SK-N-MC (cell line): ENCODE data around the gene TXLNG.

Experiments used
- EZH2 ChIP-seq: fragments of 200-600 bp; sonication (generic); IDR thresholded peaks from one replicate; pipeline ENCODE4 v1.6.1; 2017; ENCODE audit warnings: antibody characterized with exemption
- POLR2AphosphoS5 ChIP-seq: IDR thresholded peaks from 2 replicates; pipeline ENCODE4 v1.6.1; 2012; ENCODE audit warnings: mild to moderate bottlenecking, low read depth, low read length, borderline replicate concordance

DNA sequence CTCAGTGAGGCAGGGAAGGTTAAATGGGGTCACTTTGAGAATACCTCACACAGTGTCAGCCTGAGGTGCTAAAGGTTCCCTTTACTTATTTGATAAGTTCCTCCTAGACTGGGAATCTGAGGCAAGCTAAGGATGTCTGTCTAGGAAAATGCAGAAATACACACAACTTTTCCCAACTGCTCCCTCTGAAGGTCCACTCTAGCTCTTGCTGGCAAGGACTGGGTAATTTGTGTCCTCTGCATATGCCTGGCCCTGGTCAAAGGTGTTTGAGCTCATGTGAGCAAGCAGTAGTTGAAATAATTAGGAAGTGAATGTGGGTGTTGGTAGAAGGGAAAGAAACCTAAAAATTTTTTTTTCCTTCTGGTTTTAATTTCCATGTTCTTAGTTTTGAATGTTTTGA, 21.3 kb downstream of the TXLNG start:
- TF ChIP-seq POLR2AphosphoS5 (no peak), EZH2 (no peak)
